Mononuclear cell (primary cell): Measurements from ENCODE around the gene ZCCHC17. TPM values are rescaled to one million over a fixed set of nuclear protein-coding genes. Genes with fewer than 3 reads are reported as not detected.

Experiments used
- H3K27me3 ChIP-seq: 2 replicates; pipeline ENCODE4 v1.6.0; 2011; ENCODE audit warnings: low read length, control low read depth; ENCODE audit not compliant: insufficient read depth
- H3K4me1 ChIP-seq: 2 replicates; pipeline ENCODE4 v1.5.1; 2011; ENCODE audit warnings: mild to moderate bottlenecking, low read length, control low read depth; ENCODE audit not compliant: insufficient read depth
- H3K4me3 ChIP-seq: 2 replicates; pipeline ENCODE4 v1.5.1; 2011; ENCODE audit warnings: mild to moderate bottlenecking, low read length, moderate library complexity
- H3K9me3 ChIP-seq: 2 replicates; pipeline ENCODE4 v1.5.1; 2011; ENCODE audit warnings: low read depth, mild to moderate bottlenecking, control low read depth, low read length
- total RNA-seq: library from RNA; depleted of rRNA; stranded (reverse); fragments of >200 nt; gene quantifications from one replicate; pipeline ENCODE4 v1.2.3, GENCODE V29; 2012

The ZCCHC17 gene
- total RNA-seq, 1 donor: 9.1 TPM

DNA sequence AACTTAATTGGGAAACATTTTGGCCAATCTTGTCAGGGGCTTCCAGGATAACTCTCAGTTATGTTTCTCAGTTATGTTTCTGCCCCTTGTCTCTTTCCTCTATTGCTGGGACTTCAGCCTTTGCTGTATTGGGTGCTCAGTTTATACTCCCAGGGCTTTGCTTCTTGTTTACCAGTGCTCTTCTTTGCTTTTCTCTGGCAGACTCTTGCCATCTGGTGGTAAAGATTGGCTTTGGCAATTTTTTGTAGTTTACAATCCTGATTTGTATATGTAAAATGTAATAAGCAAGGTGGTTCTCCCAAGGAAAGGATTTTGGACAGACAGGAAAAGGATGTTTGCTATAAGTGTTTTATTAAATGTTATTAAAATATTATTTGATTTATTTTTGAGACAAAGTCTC is 38.2 kb downstream of the ZCCHC17 start:
- Histone ChIP-seq H3K9me3 (no peaks in the 10 kb centered on the region), H3K27me3 (no peaks in the 10 kb centered on the region), H3K4me1 (no peaks in the 10 kb centered on the region), H3K4me3 (no peak overlapping the region)

DNA sequence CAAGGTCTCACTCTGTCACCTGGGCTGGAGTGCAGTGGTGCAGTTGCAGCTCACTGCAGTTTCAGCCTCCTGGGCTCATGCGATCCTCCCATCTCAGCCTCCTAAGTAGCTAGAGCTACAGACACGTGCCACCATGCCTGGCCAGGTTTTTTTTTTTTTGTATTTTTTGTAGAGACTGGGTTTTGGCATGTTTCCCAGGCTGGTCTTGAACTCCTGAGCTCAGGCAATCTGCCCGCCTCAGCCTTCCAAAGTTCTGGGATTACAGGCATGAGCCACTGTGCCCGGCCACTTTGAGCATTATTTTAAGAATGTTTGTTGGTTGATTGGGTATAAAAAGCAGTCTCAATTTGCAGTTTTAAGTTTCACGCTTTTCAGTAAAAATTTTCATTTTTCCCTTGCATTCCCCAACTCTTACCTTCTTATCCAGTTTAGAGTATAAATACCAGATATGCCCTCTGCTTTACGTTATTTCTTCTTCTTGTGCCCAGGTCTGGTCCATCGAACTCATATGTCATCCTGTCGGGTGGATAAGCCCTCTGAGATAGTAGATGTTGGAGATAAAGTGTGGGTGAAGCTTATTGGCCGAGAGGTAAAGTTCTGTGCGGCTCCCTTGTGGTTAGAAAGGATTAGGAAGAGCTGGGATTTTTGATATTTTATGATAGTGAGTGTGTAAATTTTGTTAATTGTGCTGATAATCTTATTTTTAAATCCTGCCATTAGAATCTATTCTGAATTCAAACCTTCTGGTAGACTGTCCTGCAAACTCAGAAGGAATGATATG is 40.0 kb downstream of the ZCCHC17 start:
- no peak overlapping the region for H3K4me3 ChIP-seq
- no peaks in the 10 kb centered on the region for H3K9me3 ChIP-seq
- H3K4me1 ChIP-seq: no peaks in the 10 kb centered on the region
- no peaks in the 10 kb centered on the region for H3K27me3 ChIP-seq

DNA sequence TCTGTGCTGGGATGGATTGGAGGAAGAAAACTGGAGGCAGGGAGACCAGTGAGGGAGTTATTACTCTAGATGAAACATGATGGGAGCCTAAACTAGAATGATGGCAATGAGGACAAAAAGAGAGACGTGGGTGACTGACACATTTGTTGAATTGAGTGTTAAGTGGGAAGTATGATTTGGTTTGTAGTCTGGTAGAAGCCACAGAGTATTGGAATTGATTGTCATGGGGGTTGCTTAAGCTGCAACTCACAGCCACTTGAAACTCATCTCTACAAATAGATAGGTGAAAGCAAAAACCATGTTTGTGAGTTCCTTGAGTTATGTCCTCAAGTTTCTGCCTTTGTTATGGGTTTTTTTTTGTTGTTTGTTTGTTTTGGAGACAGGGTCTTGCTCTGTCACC is 47.7 kb downstream of the ZCCHC17 start:
- H3K27me3 ChIP-seq: no peaks in the 10 kb centered on the region
- no peaks in the 10 kb centered on the region for H3K4me1 ChIP-seq
- H3K4me3 ChIP-seq: no peak overlapping the region
- no peaks in the 10 kb centered on the region for H3K9me3 ChIP-seq

DNA sequence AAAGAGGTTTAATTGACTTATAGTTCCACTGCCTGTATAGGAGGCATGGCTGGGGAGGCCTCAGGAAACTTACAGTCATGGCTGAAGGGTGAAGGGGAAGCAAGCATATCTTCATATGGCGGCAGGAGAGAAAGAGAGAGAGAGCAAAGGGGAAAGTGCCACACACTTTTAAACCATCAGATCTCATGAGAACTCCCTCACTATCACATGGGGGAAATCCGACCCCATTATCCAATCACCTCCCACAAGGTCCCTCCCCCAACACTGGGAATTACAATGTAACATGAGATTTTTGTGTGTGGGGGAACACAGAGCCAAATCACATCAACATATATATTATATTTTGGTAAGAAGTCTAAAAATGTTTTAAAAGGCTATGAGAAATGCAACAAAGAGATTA is 48.8 kb downstream of the ZCCHC17 start:
- Histone ChIP-seq H3K4me3 (no peak overlapping the region), H3K27me3 (no peaks in the 10 kb centered on the region), H3K4me1 (no peaks in the 10 kb centered on the region)

DNA sequence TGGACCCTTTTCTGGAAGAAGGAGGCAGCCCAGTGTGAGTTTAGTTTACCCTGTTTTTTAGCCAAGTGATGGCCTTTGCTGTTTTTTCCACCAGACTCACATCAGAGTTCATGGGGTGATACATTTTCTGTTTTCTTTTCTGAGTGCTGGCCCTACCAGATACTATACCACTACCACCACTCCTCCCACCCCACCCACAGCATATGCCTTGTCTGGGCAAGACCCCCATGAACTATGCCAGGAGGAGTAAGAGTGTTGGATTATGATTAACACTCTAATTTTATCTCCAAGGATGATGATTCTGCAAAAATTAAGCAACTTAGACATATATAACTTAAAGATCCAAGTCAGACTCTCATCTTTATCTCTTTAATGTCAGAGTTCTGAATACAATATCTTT is 50.0 kb downstream of the ZCCHC17 start:
- Histone ChIP-seq H3K4me1 (no peaks in the 10 kb centered on the region), H3K27me3 (no peaks in the 10 kb centered on the region), H3K4me3 (no peak overlapping the region), H3K9me3 (no peaks in the 10 kb centered on the region)

More for the DNA sequence above, 48.8 kb downstream of the ZCCHC17 start:
- H3K9me3 ChIP-seq: no peaks in the 10 kb centered on the region

DNA sequence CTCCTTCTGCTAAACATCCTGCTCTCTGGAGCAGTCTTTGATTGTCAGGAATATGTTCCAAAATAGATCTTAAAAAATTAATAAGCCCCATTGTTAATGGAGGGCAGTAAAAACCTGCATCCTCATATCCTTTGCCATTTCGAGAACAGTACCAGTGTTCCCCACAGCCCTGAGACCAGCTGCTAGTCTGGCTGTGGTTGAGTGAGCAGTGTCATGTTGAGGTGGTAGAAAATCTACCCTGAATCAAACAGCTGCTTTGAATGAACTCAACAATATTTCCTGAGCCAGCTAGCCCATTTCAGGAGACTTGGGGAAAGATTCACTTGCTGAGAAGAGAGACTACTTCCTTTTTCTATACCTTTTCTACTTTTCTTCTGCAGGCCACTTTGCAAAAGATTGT is 51.6 kb downstream of the ZCCHC17 start:
- no peaks in the 10 kb centered on the region for H3K27me3 ChIP-seq

DNA sequence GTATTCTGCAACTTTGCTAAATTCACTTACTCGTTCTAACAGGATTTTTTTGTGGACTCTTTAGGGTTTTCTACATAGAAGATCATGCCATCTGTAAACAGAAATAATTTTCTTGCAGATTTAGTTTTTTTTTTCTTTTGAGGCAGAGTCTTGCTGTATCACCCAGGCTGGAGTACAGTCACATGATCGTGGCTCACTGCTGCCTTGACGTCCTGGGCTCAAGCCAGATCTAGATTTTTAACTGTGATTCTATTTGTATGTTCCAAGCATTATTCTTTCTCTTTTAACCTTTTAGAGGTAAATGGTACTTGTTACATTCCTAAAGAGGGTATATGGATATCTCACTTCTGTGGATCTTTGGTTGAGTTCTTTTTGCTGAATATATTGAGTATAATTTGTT is 57.5 kb downstream of the ZCCHC17 start:
- Histone ChIP-seq H3K27me3 (no peaks in the 10 kb centered on the region), H3K9me3 (no peaks in the 10 kb centered on the region), H3K4me3 (no peak overlapping the region), H3K4me1 (no peaks in the 10 kb centered on the region)

More for the DNA sequence above, 51.6 kb downstream of the ZCCHC17 start:
- Histone ChIP-seq H3K4me1 (no peaks in the 10 kb centered on the region), H3K9me3 (no peaks in the 10 kb centered on the region), H3K4me3 (no peak overlapping the region)

DNA sequence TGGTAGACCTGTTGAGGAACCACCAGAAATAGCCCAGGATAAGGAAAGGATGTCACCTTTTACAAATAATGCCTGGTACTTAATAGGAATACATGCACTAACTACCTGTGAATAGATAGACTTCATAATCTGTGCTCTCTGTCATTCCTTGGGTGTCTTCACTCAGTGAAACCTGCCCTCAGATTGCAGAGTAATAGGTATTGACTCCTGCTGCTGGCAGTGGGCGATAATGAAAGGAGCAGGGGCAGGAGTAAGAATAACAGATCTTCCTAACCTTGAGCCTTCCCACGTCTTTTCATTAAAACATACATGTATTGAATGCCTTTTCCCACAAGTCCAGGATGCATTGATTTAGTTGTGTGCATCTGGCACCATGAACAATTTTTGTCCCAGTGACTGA is 59.6 kb downstream of the ZCCHC17 start:
- H3K27me3 ChIP-seq: no peaks in the 10 kb centered on the region
- no peaks in the 10 kb centered on the region for H3K9me3 ChIP-seq
- H3K4me3 ChIP-seq: no peak overlapping the region
- no peaks in the 10 kb centered on the region for H3K4me1 ChIP-seq

DNA sequence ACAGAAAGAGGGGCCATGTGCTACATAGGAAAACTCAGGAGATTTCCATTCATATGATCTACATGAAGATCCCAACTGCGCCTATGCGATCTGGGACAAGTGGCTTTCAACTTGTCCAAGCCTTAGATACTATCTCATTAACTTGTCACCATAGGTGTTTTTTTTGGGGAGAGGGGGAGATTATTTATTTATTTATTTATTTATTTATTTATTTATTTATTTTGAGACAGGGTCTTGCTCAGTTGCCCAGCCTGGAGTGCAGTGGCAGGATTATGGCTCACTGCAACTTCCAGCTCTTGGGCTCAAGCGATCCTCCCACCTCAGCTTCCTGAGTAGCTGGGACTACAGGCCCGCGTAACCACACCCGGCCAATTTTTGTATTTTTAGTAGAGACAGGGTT is 64.8 kb downstream of the ZCCHC17 start:
- H3K4me1 ChIP-seq: no peaks in the 10 kb centered on the region
- H3K9me3 ChIP-seq: no peaks in the 10 kb centered on the region
- H3K4me3 ChIP-seq: no peak overlapping the region
- H3K27me3 ChIP-seq: no peaks in the 10 kb centered on the region

DNA sequence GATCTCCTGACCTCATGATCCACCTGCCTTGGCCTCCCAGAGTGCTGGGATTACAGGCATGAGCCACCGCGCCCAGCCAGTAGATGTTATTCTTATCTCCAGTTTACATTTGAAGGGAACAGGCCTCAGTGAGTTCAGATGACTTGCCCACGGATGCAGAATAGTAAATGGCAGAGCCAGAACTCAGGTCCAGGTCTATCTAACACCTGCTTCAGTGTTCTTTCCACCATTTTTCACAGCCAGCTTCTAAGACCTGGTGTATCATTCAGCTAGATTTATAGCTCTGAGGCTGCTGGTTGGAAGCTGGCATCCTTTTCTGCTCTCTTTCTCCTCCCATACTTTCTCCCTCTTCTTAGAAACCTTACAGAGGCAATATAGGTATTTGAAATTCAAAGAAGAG is 65.2 kb downstream of the ZCCHC17 start:
- Histone ChIP-seq H3K4me3 (no peak overlapping the region), H3K4me1 (no peaks in the 10 kb centered on the region), H3K27me3 (no peaks in the 10 kb centered on the region), H3K9me3 (no peaks in the 10 kb centered on the region)

DNA sequence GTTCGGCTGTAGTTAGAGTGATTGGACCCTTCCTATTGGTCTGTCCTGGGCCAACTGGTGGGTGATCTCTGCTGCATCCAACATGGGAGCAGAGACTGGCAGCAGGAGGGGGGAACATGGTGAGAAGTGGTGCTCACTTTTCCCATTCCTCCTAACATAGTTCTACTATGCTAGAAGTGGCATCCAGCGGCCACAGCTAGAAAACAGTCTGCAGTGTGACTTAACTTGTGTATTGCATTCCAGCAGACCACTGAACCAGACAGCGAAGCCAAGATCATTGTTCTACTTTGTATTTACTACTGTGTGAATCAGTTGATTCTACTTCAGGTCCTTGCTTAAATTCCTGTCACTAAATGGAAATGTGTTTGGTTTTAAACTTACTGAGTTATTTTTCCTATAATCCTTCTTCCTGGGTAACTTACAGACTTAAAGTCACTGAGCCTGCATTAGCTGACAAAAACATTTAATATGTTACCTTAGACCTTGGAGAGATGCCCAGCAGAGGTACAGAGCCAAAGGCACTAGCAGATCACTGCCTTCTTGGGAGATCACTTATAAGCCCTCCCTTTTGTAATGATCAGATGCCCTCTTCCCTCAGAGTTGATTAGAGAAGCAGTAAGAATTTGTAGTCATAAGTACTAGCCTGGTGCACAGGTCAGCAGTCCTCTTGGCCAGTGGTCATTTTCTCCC is 67.9 kb downstream of the ZCCHC17 start:
- no peaks in the 10 kb centered on the region for H3K4me1 ChIP-seq
- H3K4me3 ChIP-seq: no peak overlapping the region
- H3K9me3 ChIP-seq: no peaks in the 10 kb centered on the region
- H3K27me3 ChIP-seq: no peaks in the 10 kb centered on the region

DNA sequence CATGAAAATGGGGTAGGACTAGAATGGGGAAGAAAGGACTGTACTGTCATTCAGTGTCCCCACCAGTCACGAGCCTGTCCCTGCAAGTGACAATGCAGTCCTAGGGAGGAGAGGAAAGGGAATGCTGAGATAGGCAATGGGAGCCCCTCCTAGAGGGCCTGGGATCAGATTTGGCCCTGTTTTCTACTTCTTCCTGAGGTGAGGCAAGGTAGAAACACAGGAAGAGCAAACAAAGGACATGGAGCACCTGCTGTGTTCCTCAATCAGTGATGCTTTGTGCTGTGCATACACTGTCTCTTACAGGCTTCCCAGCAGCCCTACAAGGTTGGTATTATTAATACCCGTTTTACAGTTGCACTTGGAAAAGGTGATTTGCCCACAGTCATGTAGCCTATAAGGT is 70.0 kb downstream of the ZCCHC17 start:
- H3K4me3 ChIP-seq: no peak overlapping the region
- no peaks in the 10 kb centered on the region for H3K27me3 ChIP-seq
- H3K4me1 ChIP-seq: no peaks in the 10 kb centered on the region
- no peaks in the 10 kb centered on the region for H3K9me3 ChIP-seq

DNA sequence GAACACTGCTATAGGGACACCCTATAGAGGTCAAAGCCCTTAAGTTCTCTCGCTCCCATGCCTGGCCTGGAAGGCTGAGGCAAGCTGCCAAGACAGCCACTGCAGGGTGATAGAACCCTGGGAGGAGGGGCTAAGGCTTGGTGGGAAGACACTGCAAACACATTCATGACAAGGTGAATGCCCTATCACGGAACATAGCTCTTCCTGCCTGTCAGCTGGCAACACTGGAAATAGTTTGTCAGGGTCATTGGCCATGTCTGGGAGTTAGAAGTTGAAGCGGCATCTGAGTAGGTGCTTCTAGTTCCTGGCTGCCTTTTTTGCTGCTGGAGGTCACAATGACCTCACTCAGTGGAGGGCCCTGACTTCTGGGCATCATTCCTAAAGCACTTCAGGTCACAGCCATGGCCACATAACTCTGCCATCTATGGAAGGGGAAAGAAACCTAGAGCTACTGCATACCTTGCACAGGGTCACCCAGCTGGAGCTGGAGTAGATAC is 71.8 kb downstream of the ZCCHC17 start:
- Histone ChIP-seq H3K9me3 (no peaks in the 10 kb centered on the region), H3K4me1 (peaks cover 11% of the 10 kb centered on the region), H3K4me3 (no peak overlapping the region), H3K27me3 (no peaks in the 10 kb centered on the region)

DNA sequence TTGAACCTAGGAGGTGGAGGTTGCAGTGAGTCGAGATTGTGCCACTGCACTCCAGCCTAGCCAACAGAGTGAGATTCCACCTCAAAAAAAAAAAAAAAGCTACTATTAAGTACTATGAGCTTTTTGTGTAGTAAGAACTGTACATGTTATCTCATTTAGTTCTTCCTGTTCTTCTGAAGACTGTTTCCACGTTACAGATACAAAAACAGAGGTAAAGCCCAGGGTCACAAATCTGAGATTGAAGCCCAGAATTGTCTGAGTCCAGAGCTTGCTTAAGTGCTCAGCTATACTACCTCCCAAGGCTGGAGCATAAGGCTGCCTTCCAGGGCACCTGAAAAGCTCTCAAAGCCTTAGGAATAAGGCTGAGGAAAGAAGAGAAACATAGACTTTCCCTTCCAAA is 73.2 kb downstream of the ZCCHC17 start:
- no peaks in the 10 kb centered on the region for H3K27me3 ChIP-seq
- no peaks in the 10 kb centered on the region for H3K9me3 ChIP-seq
- no peak overlapping the region for H3K4me3 ChIP-seq
- peaks cover 11% of the 10 kb centered on the region for H3K4me1 ChIP-seq

DNA sequence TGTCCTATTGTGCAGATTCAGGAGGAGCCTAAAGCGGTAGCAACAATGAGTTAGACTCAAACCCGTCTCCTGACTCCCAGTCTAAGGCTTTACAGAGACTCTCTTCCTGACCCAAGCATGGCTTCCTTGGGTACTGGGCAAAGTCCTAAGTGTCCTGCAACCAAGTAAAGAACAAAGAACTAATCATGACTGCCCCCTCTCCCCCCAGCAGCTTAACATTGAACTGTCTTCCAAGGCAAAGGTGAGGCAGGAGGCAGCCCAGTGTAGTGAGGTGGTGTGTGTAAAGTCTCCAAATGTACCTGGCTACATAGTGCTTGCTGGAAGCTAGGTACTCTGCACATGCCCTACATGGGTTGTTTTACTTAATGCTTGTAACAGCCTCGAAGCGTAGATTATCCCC is 73.7 kb downstream of the ZCCHC17 start:
- Histone ChIP-seq H3K27me3 (no peaks in the 10 kb centered on the region), H3K4me3 (no peak overlapping the region), H3K9me3 (no peaks in the 10 kb centered on the region), H3K4me1 (peaks cover 11% of the 10 kb centered on the region)
